ENCODE results near the gene CNR2. TPM values are rescaled to one million over a fixed set of nuclear protein-coding genes. Genes with fewer than 3 reads are reported as not detected.

Gene CNR2
- total and polyA plus RNA-seq, 7 donors: 0.23 to 4.2 TPM; not detected in 5

- no peaks in the 10 kb centered on the region for H3K9me3 ChIP-seq
- no peak overlapping the region for H3K4me3 ChIP-seq
- H3K27ac ChIP-seq: peak overlapping the region; percentile 58 to 80 (median 68)
Measured at GRCh38 chr1:23931491-23931880, 18.3 kb upstream of the CNR2 start.

GRCh38 chr1:23930861-23931490 lies 17.8 kb upstream of the CNR2 start:
- H3K4me3 ChIP-seq: peak overlapping the region in 1 of 4 donors; percentile 22
- peaks cover 0 to 14% (median 12%) of the 10 kb centered on the region in 4 donors for H3K4me1 ChIP-seq
- H3K27ac ChIP-seq: peak overlapping the region; percentile 58 to 80 (median 68)

More at GRCh38 chr1:23931491-23931880, 18.3 kb upstream of the CNR2 start:
- WGBS, 2 donors: 75 to 93% methylated on average over 1 of the region's 1 CpG
- intact Hi-C loops (cut with DNase I): no loop called here
- Histone ChIP-seq H3K27me3 (no peaks in the 10 kb centered on the region), H3K36me3 (no peaks in the 10 kb centered on the region), H3K4me1 (peaks cover 0 to 14% (median 12%) of the 10 kb centered on the region in 4 donors)
- no peak for DNase-seq
- TF ChIP-seq POLR2A (IDR thresholded peaks at IDR 0.05) (no peak), EP300 (IDR thresholded peaks at IDR 0.05) (no peak), POLR2AphosphoS5 (IDR thresholded peaks at IDR 0.05) (no peak)
- TF ChIP-seq, protein P1, sequence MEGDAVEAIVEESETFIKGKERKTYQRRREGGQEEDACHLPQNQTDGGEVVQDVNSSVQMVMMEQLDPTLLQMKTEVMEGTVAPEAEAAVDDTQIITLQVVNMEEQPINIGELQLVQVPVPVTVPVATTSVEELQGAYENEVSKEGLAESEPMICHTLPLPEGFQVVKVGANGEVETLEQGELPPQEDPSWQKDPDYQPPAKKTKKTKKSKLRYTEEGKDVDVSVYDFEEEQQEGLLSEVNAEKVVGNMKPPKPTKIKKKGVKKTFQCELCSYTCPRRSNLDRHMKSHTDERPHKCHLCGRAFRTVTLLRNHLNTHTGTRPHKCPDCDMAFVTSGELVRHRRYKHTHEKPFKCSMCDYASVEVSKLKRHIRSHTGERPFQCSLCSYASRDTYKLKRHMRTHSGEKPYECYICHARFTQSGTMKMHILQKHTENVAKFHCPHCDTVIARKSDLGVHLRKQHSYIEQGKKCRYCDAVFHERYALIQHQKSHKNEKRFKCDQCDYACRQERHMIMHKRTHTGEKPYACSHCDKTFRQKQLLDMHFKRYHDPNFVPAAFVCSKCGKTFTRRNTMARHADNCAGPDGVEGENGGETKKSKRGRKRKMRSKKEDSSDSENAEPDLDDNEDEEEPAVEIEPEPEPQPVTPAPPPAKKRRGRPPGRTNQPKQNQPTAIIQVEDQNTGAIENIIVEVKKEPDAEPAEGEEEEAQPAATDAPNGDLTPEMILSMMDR (IDR thresholded peaks at IDR 0.05): no peak

DNA sequence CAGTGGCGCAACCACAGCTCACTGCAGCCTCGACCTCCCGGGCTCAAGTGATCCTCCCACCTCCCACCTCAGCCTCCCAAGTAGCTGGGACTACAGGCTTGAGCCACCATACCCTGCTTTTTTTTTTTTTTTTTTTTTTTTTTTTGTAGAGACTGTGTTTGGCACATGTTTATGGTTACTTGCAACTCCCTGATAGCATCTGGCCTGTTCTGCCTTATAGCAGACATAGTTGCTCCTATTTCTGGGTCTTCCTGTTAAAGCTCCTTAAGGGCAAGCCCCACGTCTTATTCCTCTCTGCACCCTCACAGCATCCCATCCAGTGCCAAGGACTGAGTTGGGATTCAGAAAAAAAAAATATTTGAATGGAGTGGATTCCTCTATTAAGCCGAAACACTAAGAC lies 17.1 kb upstream of the CNR2 start:
- intact Hi-C loops (cut with DNase I): no loop called here
- Histone ChIP-seq H3K27ac (peak overlapping the region in 3 of 4 donors; percentile 65 to 80 (median 72)), H3K9me3 (no peaks in the 10 kb centered on the region), H3K4me3 (no peak overlapping the region), H3K4me1 (peaks cover 0 to 14% (median 12%) of the 10 kb centered on the region in 4 donors), H3K36me3 (no peaks in the 10 kb centered on the region), H3K27me3 (no peaks in the 10 kb centered on the region)
- DNase-seq: no peak
- TF ChIP-seq, protein P1 (IDR thresholded peaks at IDR 0.05): no peak
- no peak for TF ChIP-seq POLR2AphosphoS5 (IDR thresholded peaks at IDR 0.05)
- no peak for TF ChIP-seq EP300 (IDR thresholded peaks at IDR 0.05)
- no peak for TF ChIP-seq POLR2A (IDR thresholded peaks at IDR 0.05)
- 87 to 90% methylated on average over 5 of the region's 5 CpGs for WGBS, 2 donors

More at GRCh38 chr1:23930861-23931490, 17.8 kb upstream of the CNR2 start:
- intact Hi-C loops (cut with DNase I): no loop called here
- Histone ChIP-seq H3K36me3 (no peaks in the 10 kb centered on the region), H3K27me3 (no peaks in the 10 kb centered on the region), H3K9me3 (no peaks in the 10 kb centered on the region)
- DNase-seq: no peak
- WGBS, 2 donors: 66 to 76% methylated on average over 11 of the region's 11 CpGs
- peak in 1 of 4 donors; percentile 14 for TF ChIP-seq EP300 (IDR thresholded peaks at IDR 0.05)
- no peak for TF ChIP-seq POLR2AphosphoS5 (IDR thresholded peaks at IDR 0.05)

GRCh38 chr1:23928789-23929188 lies 15.6 kb upstream of the CNR2 start:
- no peaks in the 10 kb centered on the region for H3K36me3 ChIP-seq
- no peak for DNase-seq
- H3K27me3 ChIP-seq: no peaks in the 10 kb centered on the region
- H3K9me3 ChIP-seq: no peaks in the 10 kb centered on the region
- intact Hi-C loops (cut with DNase I): no loop called here
- no peak overlapping the region for H3K27ac ChIP-seq
- WGBS, 2 donors: 89 to 91% methylated on average over 4 of the region's 4 CpGs
- peaks cover 0 to 14% (median 12%) of the 10 kb centered on the region in 4 donors for H3K4me1 ChIP-seq
- no peak overlapping the region for H3K4me3 ChIP-seq
- TF ChIP-seq POLR2A (IDR thresholded peaks at IDR 0.05) (no peak), POLR2AphosphoS5 (IDR thresholded peaks at IDR 0.05) (no peak), EP300 (IDR thresholded peaks at IDR 0.05) (no peak)
- TF ChIP-seq, protein P1 (IDR thresholded peaks at IDR 0.05): no peak

GRCh38 chr1:23927097-23927496 lies 13.9 kb upstream of the CNR2 start:
- no peak for DNase-seq
- H3K36me3 ChIP-seq: no peaks in the 10 kb centered on the region
- no peak overlapping the region for H3K27ac ChIP-seq
- no peaks in the 10 kb centered on the region for H3K27me3 ChIP-seq
- 78 to 89% methylated on average over 1 of the region's 1 CpG for WGBS, 2 donors
- TF ChIP-seq POLR2A (IDR thresholded peaks at IDR 0.05) (no peak), POLR2AphosphoS5 (IDR thresholded peaks at IDR 0.05) (no peak), EP300 (IDR thresholded peaks at IDR 0.05) (no peak)
- TF ChIP-seq, protein P1 (IDR thresholded peaks at IDR 0.05): no peak
- H3K4me3 ChIP-seq: no peak overlapping the region
- no peaks in the 10 kb centered on the region for H3K9me3 ChIP-seq
- intact Hi-C loops (cut with DNase I): no loop called here
- H3K4me1 ChIP-seq: peaks cover 0 to 14% (median 12%) of the 10 kb centered on the region in 4 donors
